IgD-negative memory B cell (primary cell): ENCODE measurements around the gene ARHGEF25. TPM values are rescaled to one million over a fixed set of nuclear protein-coding genes. Genes with fewer than 3 reads are reported as not detected.
A peak's percentile ranks its signal among the peaks of the same experiment; 100 is the strongest.

Experiments used
- H3K27ac Mint-ChIP-seq, 3 donors: one replicate each; pipeline ENCODE4 v1.8.0; 2020 to 2022; ENCODE audit warnings: mild to moderate bottlenecking in 3 of 3, mixed read lengths in 3 of 3, moderate library complexity in 1 of 3
- H3K27me3 Mint-ChIP-seq: one replicate; pipeline ENCODE4 v1.8.0; 2021; ENCODE audit warnings: mixed read lengths
- H3K36me3 Mint-ChIP-seq: one replicate; pipeline ENCODE4 v1.8.0; 2020; ENCODE audit warnings: mild to moderate bottlenecking, mixed read lengths
- H3K4me1 Mint-ChIP-seq, 3 donors: one replicate each; pipeline ENCODE4 v1.8.0; 2020 to 2022; ENCODE audit warnings: mixed read lengths in 3 of 3, mild to moderate bottlenecking in 1 of 3
- H3K4me3 Mint-ChIP-seq, 4 donors: one replicate each; pipeline ENCODE4 v1.8.0; 2020 to 2022; ENCODE audit warnings: mild to moderate bottlenecking in 4 of 4, mixed read lengths in 4 of 4, moderate library complexity in 3 of 4
- H3K9me3 Mint-ChIP-seq, 3 donors: one replicate each; pipeline ENCODE4 v1.8.0; 2020 to 2021; ENCODE audit warnings: mixed read lengths in 3 of 3, mild to moderate bottlenecking in 1 of 3
- polyA plus RNA-seq: library from polyadenylated mRNA; unstranded; fragments of 300-500 nt; fragmentation: Illumina TruSeq; gene quantifications from one replicate; pipeline ENCODE4 v1.2.3, GENCODE V29; 2021

The ARHGEF25 gene
- polyA plus RNA-seq, 1 donor from 2014 or later: not detected

DNA sequence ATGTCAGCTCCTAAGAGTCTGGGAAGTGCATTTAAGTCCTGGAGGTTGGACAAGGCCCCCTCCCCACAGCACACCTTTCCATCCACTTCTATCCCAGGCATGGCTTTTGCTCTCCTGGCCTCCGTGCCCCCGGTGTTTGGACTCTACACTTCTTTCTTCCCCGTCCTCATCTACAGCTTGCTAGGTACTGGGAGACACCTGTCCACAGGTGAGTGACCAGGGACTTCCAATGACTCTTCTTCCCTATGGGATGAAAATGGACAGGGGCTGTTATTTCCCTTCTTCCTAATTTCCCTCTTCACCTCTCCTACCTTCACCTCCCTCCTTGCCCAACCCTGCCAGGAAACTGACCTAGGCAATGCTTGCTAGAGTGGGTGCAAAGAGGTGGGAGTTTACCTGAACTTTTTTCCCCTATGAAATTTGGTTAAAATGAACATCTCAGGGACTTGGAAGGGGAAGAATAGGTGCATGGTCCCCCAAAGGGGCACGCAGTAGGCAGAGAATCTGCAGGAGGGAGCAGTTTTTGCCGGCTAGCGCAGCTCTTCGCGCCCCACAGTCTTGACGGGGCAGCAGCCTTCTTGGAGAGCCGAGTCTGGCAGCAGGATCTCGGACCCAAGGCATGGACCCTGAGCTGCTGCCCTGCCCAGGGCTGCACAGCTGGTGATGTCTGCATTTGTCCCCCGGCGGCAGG is 9.2 kb downstream of the ARHGEF25 start:
- no peaks in the 10 kb centered on the region for H3K36me3 Mint-ChIP-seq
- H3K4me3 Mint-ChIP-seq: peak overlapping the region; percentile 28 to 88 (median 69)
- H3K27me3 Mint-ChIP-seq: peaks cover 70% of the 10 kb centered on the region
- H3K27ac Mint-ChIP-seq: peak overlapping the region in 2 of 3 donors; percentile 25 to 31
- peaks cover 25 to 30% (median 25%) of the 10 kb centered on the region in 3 donors for H3K4me1 Mint-ChIP-seq
- H3K9me3 Mint-ChIP-seq: no peaks in the 10 kb centered on the region

DNA sequence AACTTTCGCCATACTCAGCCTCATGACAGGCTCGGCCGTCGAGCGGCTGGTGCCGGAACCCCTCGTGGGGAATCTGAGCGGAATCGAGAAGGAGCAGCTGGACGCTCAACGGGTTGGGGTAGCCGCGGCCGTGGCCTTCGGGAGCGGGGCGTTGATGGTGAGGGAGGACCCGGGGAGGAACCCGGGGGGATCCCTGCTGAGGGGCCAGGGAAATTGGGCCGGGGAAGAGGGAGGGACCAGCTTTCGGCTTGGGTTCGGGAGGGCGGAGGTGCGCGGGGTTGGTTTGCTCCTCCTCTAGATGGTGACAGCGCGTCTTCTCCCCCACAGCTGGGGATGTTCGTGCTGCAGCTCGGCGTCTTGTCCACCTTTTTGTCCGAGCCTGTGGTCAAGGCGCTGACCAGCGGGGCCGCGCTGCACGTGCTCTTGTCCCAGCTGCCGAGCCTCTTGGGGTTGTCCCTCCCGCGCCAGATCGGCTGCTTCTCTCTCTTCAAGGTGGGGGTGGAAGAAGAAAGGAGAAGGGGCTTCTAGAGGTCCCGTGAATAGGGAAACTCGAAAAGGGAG is 9.8 kb downstream of the ARHGEF25 start:
- H3K36me3 Mint-ChIP-seq: no peaks in the 10 kb centered on the region
- peak overlapping the region; percentile 28 to 93 (median 80) for H3K4me3 Mint-ChIP-seq
- peaks cover 76% of the 10 kb centered on the region for H3K27me3 Mint-ChIP-seq
- H3K4me1 Mint-ChIP-seq: peaks cover 21 to 25% (median 21%) of the 10 kb centered on the region in 3 donors
- no peaks in the 10 kb centered on the region for H3K9me3 Mint-ChIP-seq
- peak overlapping the region in 1 of 3 donors; percentile 25 for H3K27ac Mint-ChIP-seq

DNA sequence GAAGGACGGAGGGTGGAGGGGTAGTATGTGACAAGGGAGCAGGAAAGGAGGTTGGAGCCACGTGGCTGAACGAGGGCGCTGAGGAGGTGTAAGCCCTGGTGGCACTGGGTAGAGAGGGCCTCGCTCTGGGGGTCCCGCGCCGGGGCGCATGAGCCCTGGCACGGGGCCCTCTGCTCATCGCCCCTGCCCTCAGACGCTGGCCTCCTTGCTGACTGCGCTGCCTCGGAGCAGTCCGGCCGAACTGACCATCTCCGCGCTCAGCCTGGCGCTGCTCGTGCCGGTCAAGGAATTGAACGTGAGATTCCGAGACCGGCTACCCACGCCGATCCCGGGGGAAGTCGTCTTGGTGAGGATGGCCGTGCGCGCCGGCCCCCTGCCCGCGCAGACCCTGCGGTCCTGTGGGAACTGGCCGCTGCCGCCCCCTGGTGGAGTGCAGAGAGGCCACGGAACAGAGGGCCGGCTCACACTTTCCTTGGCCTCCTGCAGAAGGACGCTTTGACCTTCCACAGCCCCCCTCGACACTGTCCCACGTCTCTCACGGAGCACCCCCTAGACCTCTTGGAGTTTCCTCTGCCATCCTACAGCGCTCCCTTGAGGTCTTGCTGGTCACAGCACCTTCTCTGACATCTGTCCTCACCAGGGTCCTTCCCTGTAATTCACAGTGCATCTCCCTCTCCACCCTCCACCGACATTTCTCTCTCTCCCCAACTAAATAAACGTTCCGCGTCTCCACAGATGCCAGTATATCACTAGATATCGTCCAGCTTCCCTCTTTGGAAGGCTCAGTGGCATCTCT is 10.5 kb downstream of the ARHGEF25 start:
- H3K4me1 Mint-ChIP-seq: peaks cover 17 to 21% (median 21%) of the 10 kb centered on the region in 3 donors
- H3K36me3 Mint-ChIP-seq: no peaks in the 10 kb centered on the region
- H3K9me3 Mint-ChIP-seq: no peaks in the 10 kb centered on the region
- H3K27ac Mint-ChIP-seq: peak overlapping the region in 1 of 3 donors; percentile 63
- H3K27me3 Mint-ChIP-seq: peaks cover 79% of the 10 kb centered on the region
- peak overlapping the region; percentile 28 to 93 (median 80) for H3K4me3 Mint-ChIP-seq

DNA sequence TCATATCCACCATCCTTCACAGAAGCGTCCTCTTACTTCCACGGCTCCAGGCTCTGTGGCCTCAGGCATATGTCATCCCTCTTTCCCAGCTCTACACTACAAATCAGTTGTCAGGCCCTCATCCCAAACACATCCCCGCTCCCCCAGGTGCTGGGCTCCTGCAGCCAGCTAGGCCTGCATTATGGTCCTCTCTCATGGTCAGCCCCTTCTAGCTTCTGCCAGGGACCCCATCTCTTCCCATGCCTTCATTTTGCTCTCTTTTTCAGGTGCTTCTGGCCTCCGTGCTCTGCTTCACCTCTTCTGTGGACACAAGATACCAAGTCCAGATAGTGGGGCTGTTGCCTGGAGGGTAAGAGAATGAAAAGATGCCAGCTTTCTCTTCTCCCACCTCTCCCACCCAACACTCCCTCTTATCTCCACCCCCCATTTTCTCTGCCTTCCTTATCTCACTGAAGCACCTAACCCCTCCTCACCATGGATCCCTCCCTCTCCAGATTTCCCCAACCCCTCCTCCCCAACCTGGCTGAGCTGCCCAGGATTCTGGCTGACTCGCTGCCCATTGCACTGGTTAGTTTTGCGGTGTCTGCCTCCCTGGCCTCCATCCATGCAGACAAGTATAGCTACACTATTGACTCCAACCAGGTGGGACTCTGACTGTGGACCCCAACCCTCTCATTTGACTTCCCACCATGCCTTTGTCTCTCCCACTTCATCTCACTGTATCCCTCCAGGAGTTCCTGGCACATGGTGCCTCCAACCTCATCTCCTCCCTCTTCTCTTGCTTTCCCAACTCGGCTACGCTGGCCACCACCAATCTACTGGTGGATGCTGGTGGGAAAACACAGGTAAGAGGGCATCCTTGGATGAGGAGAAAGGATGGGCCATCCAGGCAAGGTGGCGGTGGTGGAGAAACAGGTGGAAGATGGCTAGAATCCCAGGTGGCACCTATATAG is 11.3 kb downstream of the ARHGEF25 start:
- Mint-ChIP-seq H3K27ac (no peak overlapping the region), H3K9me3 (no peaks in the 10 kb centered on the region), H3K36me3 (no peaks in the 10 kb centered on the region), H3K27me3 (peaks cover 79% of the 10 kb centered on the region), H3K4me1 (peaks cover 20 to 25% (median 21%) of the 10 kb centered on the region in 3 donors), H3K4me3 (peak overlapping the region in 2 of 4 donors; percentile 88 to 93)

DNA sequence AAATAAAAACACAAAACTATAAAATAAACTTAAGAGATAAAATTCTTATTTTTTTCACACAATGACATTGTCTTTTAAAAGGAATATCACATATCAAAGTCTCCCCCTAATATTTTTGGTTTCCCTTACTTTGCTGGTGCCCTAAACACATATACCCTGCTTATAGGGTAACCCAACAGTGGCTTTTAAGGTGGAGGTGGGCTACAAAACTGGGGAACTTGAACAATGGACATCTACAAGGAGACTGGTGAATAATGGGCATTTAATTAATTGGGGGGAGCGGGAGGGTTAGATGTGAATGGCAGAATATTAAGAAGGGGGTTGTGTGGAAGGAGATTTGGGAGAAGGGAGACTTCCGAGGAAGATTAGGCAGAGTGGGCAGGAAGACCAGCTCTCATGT is 12.2 kb downstream of the ARHGEF25 start:
- H3K4me3 Mint-ChIP-seq: no peak overlapping the region
- H3K27ac Mint-ChIP-seq: peak overlapping the region in 1 of 3 donors; percentile 29
- no peaks in the 10 kb centered on the region for H3K9me3 Mint-ChIP-seq
- peaks cover 82% of the 10 kb centered on the region for H3K27me3 Mint-ChIP-seq
- peaks cover 20 to 30% (median 21%) of the 10 kb centered on the region in 3 donors for H3K4me1 Mint-ChIP-seq
- H3K36me3 Mint-ChIP-seq: no peaks in the 10 kb centered on the region

DNA sequence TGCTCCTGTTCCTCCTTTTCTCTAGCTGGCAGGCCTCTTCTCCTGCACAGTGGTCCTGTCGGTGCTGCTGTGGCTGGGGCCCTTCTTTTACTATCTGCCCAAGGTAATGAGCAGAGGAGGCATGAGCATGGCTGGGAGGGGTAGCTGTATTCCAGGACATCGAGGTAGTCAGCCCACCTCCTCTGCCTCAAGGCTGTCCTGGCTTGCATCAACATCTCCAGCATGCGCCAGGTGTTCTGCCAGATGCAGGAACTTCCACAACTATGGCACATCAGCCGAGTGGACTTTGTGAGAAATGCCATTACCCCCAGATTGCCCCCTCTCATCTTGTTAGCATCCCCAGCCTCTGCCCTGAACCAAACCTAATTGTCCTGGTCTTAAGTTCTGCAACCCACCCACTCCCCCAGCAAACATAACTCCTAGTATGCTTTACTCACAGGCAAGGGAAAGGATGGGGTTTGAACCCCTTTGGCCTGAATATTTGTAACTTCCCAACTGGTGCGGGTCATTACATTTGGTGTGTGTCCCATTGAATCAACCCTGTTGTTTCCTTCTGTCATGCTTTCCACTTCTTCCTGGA is 12.7 kb downstream of the ARHGEF25 start:
- Mint-ChIP-seq H3K27ac (no peak overlapping the region), H3K4me3 (no peak overlapping the region), H3K36me3 (no peaks in the 10 kb centered on the region), H3K27me3 (peaks cover 85% of the 10 kb centered on the region), H3K4me1 (peaks cover 18 to 28% (median 19%) of the 10 kb centered on the region in 3 donors), H3K9me3 (no peaks in the 10 kb centered on the region)

DNA sequence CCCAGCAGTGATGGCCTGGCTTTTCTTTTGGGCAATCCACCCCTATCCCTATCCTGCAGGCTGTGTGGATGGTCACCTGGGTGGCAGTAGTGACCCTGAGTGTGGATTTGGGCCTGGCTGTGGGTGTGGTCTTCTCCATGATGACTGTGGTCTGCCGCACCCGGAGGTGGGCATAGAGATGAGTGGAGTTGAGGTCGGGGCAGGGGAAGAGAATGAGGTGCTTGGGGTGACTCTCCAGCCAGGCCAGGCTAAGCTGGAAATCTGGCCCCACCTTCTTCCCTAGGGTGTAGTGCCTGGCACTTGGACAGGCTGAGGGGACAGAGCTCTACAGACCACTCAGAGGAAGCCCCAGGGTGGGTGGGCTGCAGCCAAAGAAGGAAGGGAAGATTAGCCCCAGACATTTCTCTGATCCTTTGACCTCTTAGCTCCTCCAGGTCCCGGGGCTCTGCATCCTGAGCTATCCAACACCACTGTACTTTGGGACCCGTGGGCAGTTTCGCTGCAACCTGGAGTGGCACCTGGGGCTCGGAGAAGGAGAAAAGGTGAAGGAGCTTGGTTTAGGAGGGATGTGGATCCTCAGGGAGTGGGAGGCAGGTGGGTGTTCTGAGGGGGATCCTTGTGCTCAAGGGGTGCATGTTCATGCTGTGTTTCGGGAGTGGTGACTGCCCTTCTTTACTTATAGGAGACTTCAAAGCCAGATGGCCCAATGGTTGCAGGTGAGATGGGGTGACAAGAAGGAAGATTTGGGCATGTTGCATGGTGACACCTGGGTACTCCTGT is 13.4 kb downstream of the ARHGEF25 start:
- Mint-ChIP-seq H3K36me3 (peaks cover 1% of the 10 kb centered on the region), H3K4me1 (peaks cover 15 to 25% (median 19%) of the 10 kb centered on the region in 3 donors), H3K27ac (no peak overlapping the region)

DNA sequence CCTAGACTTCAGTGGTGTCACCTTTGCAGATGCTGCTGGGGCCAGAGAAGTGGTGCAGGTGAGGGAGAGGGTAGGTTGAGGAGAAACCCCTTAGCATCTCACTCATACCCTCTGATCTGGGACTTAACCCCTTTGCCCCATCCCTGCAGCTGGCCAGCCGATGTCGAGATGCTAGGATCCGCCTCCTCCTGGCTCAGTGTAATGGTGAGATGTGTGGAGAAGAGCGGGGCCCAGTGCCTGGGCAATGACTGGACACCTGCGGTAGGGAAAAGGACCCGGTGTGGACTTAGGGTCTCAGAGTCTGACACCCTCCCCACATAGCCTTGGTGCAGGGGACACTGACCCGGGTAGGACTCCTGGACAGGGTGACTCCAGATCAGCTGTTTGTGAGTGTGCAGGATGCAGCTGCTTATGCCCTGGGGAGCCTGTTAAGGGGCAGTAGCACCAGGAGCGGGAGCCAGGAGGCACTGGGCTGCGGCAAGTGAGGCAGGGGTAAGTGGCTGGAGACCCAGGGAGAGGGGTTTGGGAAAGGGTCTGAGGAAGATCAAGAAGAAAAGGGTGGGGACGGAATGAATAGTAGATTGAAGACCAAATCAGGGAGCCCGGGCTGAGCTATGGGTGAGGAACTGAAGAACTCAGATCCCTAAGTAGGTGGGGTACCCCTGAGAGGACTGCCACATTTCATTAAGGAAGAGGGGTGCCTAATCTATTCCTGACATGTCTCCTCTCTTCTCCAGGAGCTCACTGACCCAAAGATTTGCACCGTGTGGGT is 14.2 kb downstream of the ARHGEF25 start:
- Mint-ChIP-seq H3K4me3 (peak overlapping the region in 1 of 4 donors; percentile 14), H3K9me3 (no peaks in the 10 kb centered on the region)

More for the DNA sequence above, 13.4 kb downstream of the ARHGEF25 start:
- no peaks in the 10 kb centered on the region for H3K9me3 Mint-ChIP-seq
- peak overlapping the region in 1 of 4 donors; percentile 14 for H3K4me3 Mint-ChIP-seq
- H3K27me3 Mint-ChIP-seq: peaks cover 82% of the 10 kb centered on the region

DNA sequence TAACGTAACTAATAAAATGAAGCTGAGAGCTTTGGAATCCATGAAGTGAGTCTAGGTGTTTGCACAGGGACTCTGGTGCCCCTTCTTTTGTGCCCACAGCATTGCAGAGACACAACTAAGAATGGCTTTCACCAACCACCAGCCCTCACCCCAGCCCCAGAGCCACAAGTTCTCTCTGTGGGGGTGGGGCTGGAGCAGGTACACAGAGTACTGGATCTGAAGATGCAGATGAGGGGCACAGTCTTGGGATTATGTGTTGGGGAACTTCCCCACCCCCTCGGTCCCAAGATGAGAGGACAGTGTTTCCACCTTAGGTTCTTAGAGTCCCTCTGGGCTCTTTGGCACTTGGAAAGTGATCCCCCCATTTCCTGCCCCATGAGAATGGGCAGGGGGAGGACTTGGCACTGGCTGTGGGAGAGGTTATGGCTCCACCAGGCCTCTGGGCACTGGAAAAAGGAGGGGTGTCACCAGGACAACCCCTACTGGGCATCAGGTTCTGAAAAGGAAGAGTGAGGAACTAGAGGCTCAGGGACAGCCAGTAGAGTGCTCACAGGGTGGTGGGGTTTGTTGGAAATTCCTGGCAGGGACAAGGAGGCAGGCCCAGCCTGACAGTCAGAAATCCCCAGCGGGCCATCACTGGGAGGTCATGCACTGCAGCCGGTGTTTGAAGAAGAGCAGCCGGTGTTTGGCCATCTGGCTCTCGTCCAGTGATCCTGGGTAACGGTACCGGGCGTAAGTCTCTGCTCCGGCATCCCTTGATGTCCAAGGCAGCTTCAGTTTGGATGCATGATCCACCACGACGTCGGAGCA is 15.1 kb downstream of the ARHGEF25 start:
- Mint-ChIP-seq H3K36me3 (peaks cover 1% of the 10 kb centered on the region), H3K4me3 (peak overlapping the region in 2 of 4 donors; percentile 8 to 67), H3K4me1 (peaks cover under 1 to 14% (median 13%) of the 10 kb centered on the region in 3 donors), H3K27me3 (peaks cover 82% of the 10 kb centered on the region), H3K9me3 (no peaks in the 10 kb centered on the region), H3K27ac (peak overlapping the region in 1 of 3 donors; percentile 59)

More for the DNA sequence above, 14.2 kb downstream of the ARHGEF25 start:
- Mint-ChIP-seq H3K27me3 (peaks cover 82% of the 10 kb centered on the region), H3K27ac (peak overlapping the region in 1 of 3 donors; percentile 59), H3K4me1 (peaks cover 10 to 22% (median 16%) of the 10 kb centered on the region in 3 donors), H3K36me3 (peaks cover 1% of the 10 kb centered on the region)

DNA sequence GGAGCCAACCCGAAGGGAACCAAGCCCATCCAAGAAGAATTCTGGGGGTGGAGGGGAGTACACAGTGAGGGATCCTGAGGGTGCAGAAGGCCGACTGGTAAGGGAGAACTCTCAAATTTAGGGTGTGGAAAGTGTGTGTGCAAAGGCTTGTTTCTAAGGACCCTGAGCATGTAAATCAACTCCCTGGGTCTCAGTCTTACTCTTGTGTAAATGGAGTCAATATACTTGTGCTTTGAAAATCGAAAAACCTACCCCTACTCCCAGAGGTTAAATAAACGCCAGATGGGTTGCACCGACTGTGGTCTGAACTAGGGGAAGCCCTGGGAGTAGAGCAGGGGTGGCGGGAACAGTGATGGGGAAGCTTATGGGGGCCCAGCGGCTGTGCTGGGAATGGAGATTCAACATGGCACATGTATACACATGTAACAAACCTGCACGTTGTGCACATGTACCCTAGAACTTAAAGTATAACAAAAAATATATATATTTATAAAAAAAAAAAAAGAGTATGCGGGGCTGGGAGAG is 15.7 kb downstream of the ARHGEF25 start:
- H3K4me3 Mint-ChIP-seq: peak overlapping the region in 1 of 4 donors; percentile 8
- peaks cover 79% of the 10 kb centered on the region for H3K27me3 Mint-ChIP-seq
- H3K27ac Mint-ChIP-seq: no peak overlapping the region
- peaks cover 1% of the 10 kb centered on the region for H3K36me3 Mint-ChIP-seq
- peaks cover 0 to 13% (median 12%) of the 10 kb centered on the region in 3 donors for H3K4me1 Mint-ChIP-seq
- no peaks in the 10 kb centered on the region for H3K9me3 Mint-ChIP-seq

DNA sequence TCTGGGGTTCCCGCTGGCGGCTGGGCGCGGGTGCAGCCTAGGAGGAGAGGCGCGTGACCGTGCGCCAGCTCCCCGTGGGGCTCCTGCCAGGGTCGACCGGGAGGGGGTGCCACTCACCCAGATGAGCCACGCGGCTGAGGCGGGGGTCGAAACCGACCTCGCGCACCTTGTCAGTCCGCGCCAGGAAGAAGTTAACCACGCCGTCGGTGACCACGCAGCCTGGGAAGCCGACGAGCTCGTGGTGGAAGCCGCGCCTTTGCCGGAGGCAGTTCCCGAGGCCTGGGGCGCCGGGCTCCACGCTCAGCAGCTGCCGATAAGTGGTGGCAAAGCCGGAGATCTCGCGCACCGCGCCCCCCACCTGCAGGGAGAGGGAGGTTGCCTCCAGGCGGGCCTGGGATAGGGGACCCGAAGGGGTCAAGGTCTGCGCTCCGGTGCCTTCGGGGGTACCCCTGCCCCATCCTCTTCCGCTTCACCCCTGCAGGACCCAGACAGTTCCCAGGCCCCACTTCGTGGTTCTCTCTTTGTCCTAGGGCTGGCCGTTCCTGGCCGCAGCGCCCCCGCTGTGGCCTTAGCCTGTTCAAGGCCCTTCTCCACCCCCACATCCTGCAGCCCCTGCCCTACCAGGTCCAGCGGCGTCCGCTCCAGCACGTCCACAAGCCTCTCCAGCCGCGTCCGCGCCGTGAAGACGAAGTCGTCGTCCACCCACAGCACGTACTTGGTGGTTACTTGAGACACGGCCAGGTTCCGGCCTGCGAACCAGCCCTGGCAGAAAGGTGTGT is 16.5 kb downstream of the ARHGEF25 start:
- Mint-ChIP-seq H3K4me1 (peaks cover 2 to 13% (median 11%) of the 10 kb centered on the region in 3 donors), H3K27me3 (peaks cover 76% of the 10 kb centered on the region), H3K9me3 (no peaks in the 10 kb centered on the region), H3K36me3 (peaks cover 1% of the 10 kb centered on the region), H3K4me3 (peak overlapping the region in 2 of 4 donors; percentile 45 to 51), H3K27ac (no peak overlapping the region)
